Fibroblast of pulmonary artery (primary cell): ENCODE measurements around the gene PDE4D.

ENCODE experiments used
- DNase-seq: peaks from one replicate; pipeline ENCODE4 v3.0.0-alpha.2; 2010; ENCODE audit warnings: low read depth
- H3K4me3 ChIP-seq: replicated peaks from 2 replicates; pipeline ENCODE4 v1.5.1; 2011; ENCODE audit warnings: low read depth, mild to moderate bottlenecking, control low read depth, low read length, moderate library complexity
- TF ChIP-seq, protein P1 (sequence below): IDR thresholded peaks from 2 replicates; pipeline ENCODE4 v1.5.1; 2011; ENCODE audit warnings: mild to moderate bottlenecking, control low read depth, low read length, inconsistent platforms; ENCODE audit errors: missing control alignments

Gene PDE4D

DNA sequence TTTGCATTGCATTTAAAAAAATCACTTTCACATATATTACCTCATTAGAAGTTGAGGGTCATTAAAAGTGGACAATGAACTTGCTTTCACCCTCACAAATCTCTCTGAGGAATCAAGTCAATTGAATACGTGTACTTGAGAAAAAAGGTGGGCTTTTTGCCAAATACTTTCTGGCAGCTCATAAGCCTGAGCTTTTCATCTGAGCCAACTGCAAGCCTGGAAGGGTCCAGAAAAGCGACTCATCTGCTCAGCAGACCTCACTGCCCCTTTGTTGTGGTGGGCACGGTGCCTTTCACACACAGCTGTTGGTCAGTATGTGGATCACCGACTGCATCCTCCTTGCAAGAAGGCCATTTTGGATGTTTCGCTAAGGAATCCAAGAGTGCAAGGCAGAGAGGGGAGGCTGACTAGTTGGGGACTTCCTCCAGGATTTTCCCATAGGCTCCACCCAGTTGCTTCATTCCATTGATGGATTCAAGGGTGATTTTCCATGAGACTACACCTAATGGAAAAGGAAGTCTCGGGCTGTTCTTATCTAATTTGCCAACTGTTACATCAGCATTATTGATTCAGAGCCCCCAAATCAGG is 564.7 kb downstream of the PDE4D start:
- TF ChIP-seq, protein P1, sequence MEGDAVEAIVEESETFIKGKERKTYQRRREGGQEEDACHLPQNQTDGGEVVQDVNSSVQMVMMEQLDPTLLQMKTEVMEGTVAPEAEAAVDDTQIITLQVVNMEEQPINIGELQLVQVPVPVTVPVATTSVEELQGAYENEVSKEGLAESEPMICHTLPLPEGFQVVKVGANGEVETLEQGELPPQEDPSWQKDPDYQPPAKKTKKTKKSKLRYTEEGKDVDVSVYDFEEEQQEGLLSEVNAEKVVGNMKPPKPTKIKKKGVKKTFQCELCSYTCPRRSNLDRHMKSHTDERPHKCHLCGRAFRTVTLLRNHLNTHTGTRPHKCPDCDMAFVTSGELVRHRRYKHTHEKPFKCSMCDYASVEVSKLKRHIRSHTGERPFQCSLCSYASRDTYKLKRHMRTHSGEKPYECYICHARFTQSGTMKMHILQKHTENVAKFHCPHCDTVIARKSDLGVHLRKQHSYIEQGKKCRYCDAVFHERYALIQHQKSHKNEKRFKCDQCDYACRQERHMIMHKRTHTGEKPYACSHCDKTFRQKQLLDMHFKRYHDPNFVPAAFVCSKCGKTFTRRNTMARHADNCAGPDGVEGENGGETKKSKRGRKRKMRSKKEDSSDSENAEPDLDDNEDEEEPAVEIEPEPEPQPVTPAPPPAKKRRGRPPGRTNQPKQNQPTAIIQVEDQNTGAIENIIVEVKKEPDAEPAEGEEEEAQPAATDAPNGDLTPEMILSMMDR: no peak
- no peak overlapping the region for H3K4me3 ChIP-seq
- peak; percentile 68 for DNase-seq

DNA sequence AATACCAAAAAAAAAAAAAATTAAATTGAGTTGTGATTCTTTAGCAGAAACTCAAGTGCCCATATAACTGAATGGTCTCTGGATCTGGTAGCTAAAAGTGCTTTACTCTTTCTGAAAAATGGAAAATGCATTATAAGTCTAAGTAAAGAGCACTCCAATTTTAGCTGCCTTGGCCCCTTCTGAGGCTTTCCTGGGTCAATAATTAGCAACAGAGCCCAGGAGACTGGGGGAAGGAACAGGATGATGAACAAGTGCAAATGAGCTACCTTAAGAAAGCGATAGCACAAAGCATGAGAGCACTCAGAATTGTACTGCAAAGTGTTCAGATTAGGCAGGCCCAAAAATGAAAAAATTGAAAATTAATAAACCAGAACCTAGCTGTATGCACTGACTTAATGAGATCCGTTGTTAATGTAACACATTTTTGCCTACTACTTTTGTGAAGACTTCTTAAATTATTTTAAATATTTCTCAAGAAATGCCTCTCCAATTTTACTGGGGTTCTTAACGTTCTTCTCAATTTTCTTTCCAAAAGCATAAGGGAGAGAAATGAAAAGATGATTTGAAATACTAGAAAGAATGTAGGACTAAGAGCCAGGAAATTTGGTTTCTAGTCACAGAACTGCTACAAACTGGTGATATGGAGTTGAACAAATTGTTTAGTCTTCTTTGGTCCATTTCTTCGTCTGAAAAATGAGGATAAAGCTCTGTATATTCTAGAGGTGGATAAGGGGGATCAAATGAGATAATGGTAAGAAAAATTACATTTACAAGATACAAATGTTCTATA is 566.1 kb downstream of the PDE4D start:
- no peak for DNase-seq
- TF ChIP-seq, protein P1: no peak
- H3K4me3 ChIP-seq: no peak overlapping the region

DNA sequence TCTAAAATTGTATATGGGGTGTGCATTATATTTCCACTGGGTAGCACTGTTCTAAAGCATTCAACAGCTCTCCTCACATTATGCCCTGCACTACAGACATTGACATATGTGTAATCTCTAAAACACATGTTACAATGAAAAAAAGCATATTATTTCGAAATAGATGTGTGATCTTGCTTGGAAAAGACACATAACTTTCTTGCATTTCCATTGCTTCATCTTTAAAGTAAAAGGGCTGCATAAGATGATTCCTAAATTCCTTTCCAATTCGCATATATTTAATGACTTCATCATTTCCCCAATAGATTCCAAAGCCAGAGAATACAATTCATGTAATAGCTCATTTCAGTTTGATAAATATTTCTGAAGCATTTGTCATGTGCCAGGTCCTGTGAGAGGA is 566.9 kb downstream of the PDE4D start:
- H3K4me3 ChIP-seq: no peak overlapping the region
- peak; percentile 21 for DNase-seq
- TF ChIP-seq, protein P1: no peak

DNA sequence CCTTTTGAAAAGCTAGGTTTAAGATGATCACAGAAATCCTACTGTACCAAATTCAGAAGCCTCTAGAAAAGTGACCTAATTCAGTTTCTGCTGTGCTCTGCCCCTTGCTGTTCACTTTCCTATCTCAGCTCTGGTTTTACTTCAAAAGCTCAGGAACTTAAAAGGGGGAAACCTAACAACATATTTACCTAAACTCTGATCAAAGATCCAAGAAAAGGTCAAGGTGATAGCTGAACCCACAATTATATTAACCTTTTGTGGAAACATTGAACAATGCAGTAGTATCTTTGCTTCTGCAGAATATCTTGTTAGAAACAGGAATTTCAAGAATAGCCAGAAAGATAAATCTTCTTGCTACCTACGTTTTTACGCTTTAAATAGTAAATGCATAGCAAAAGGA is 568.5 kb downstream of the PDE4D start:
- TF ChIP-seq, protein P1: no peak
- H3K4me3 ChIP-seq: no peak overlapping the region
- DNase-seq: no peak

DNA sequence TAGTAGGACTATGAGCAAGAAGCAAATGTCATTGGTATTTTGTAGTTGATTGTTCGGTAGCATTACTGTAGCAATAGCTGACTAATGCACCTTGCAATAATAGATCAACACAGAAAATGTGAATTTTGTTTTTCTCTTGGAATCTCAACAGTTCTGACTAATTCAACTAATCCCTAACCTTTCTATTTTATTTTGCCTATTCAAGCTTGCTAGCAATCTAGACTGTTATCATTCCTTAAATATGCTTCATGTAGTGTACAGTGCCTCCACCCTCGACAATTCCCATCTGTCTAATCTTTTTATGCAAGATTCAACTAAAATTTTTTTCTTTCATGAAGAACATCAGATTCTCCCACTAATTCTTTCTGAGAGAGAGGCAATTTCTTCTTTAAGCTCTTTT is 570.6 kb downstream of the PDE4D start:
- no peak for DNase-seq
- TF ChIP-seq, protein P1: no peak
- no peak overlapping the region for H3K4me3 ChIP-seq

DNA sequence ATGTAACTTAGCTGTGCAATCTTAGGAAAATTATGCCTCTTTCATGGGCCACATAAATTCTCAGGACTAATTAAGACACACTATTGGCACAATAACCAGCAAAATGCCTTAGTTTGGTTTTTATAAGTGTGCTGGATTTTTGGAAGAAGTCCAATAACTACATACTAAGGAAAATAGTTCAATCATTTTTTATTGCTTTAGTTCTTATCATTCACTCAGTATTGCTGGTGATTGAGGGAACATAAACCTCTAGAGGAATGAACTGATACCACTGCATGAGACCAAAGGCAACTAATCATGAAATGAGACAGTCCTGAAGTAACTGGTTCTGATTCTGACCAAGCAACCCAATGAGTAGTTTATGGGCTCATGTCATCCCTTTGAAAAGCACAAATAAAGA is 571.5 kb downstream of the PDE4D start:
- DNase-seq: no peak
- TF ChIP-seq, protein P1: no peak
- H3K4me3 ChIP-seq: no peak overlapping the region
